ENCODE measurements around the gene OGT. TPM values are rescaled to one million over a fixed set of nuclear protein-coding genes. Genes with fewer than 3 reads are reported as not detected.
"Not testable (repeated sequence)": the region's sequence is repeated elsewhere in the genome, so short reads cannot be mapped to it uniquely, and the experiment has no call there.

OGT gene
- polyA plus RNA-seq, 1 donor, result 239 TPM

- Histone ChIP-seq H3K27ac (ENCODE audit: low read length) (no peak overlapping the region), H3K36me3 (ENCODE audit: control insufficient read depth, insufficient read depth, low read length) (peaks cover 50% of the 10 kb centered on the region), H3K27me3 (ENCODE audit: control insufficient read depth, insufficient read depth, low read length) (no peaks in the 10 kb centered on the region), H3K4me1 (ENCODE audit: control insufficient read depth, insufficient read depth, low read length) (no peaks in the 10 kb centered on the region), H3K9me3 (ENCODE audit: control insufficient read depth, low read depth, low read length) (no peaks in the 10 kb centered on the region), H3K4me3 (ENCODE audit: low read length) (no peak overlapping the region)
- WGBS (ENCODE audit: insufficient coverage, low lambda C conversion rate), result no CpG with 5 or more reads among the region's 2 CpGs
- DNase-seq, result no peak
Observed at GRCh38 chrX:71607488-71607887, 74.6 kb downstream of the OGT start.

GRCh38 chrX:71609095-71609750, 76.3 kb downstream of the OGT start:
- H3K27me3 ChIP-seq (ENCODE audit: control insufficient read depth, insufficient read depth, low read length), result no peaks in the 10 kb centered on the region
- H3K27ac ChIP-seq (ENCODE audit: low read length), result no peak overlapping the region
- H3K4me3 ChIP-seq (ENCODE audit: low read length), result no peak overlapping the region
- no peak for DNase-seq
- no CpG with 5 or more reads among the region's 3 CpGs for WGBS (ENCODE audit: insufficient coverage, low lambda C conversion rate)
- no peaks in the 10 kb centered on the region for H3K4me1 ChIP-seq (ENCODE audit: control insufficient read depth, insufficient read depth, low read length)
- peaks cover 50% of the 10 kb centered on the region for H3K36me3 ChIP-seq (ENCODE audit: control insufficient read depth, insufficient read depth, low read length)
- no peaks in the 10 kb centered on the region for H3K9me3 ChIP-seq (ENCODE audit: control insufficient read depth, low read depth, low read length)

DNA sequence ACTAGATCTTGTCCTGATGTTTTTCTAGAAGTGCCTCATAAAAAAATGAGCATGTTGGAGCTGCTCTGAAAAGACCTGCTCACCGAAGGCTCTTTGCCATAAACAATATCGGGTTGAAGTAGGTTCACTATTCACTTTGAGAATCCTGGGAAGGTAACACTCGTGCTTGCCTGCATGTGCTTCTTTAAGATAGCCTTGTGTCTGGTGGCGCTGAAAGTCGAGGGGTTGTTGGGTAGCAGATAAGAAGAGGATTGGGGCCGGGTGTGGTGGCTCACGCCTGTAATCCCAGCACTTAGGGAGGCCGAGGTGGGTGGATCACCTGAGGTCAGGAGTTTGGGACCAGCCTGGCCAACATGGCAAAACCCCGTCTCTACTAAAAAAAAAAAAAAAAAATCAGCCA, 78.8 kb downstream of the OGT start:
- peaks cover 34% of the 10 kb centered on the region for H3K36me3 ChIP-seq (ENCODE audit: control insufficient read depth, insufficient read depth, low read length)
- not testable (repeated sequence) for DNase-seq; H3K27ac ChIP-seq (ENCODE audit: low read length); H3K9me3 ChIP-seq (ENCODE audit: control insufficient read depth, low read depth, low read length); H3K27me3 ChIP-seq (ENCODE audit: control insufficient read depth, insufficient read depth, low read length); H3K4me3 ChIP-seq (ENCODE audit: low read length); H3K4me1 ChIP-seq (ENCODE audit: control insufficient read depth, insufficient read depth, low read length)
- no CpG with 5 or more reads among the region's 9 CpGs for WGBS (ENCODE audit: insufficient coverage, low lambda C conversion rate)

DNA sequence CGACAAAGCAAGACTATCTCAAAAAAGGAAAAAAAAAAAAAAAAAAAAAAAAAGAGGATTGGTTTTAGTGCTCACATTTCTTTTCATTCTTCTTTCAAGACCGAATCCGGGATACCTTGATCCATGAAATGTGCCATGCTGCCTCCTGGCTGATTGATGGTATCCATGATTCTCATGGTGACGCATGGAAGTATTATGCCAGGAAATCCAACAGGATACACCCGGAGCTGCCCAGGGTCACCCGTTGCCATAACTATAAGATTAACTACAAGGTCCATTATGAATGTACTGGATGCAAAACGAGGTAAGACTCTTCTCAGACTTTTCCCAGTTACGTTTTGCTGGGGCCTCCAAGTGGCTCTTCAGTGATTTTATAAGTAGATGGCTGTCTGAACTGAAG, 79.4 kb downstream of the OGT start:
- Histone ChIP-seq H3K27ac (ENCODE audit: low read length) (no peak overlapping the region), H3K4me3 (ENCODE audit: low read length) (no peak overlapping the region), H3K36me3 (ENCODE audit: control insufficient read depth, insufficient read depth, low read length) (peaks cover 32% of the 10 kb centered on the region), H3K4me1 (ENCODE audit: control insufficient read depth, insufficient read depth, low read length) (peaks cover 5% of the 10 kb centered on the region), H3K27me3 (ENCODE audit: control insufficient read depth, insufficient read depth, low read length) (no peaks in the 10 kb centered on the region), H3K9me3 (ENCODE audit: control insufficient read depth, low read depth, low read length) (peaks cover 4% of the 10 kb centered on the region)
- no CpG with 5 or more reads among the region's 8 CpGs for WGBS (ENCODE audit: insufficient coverage, low lambda C conversion rate)
- DNase-seq, result no peak

DNA sequence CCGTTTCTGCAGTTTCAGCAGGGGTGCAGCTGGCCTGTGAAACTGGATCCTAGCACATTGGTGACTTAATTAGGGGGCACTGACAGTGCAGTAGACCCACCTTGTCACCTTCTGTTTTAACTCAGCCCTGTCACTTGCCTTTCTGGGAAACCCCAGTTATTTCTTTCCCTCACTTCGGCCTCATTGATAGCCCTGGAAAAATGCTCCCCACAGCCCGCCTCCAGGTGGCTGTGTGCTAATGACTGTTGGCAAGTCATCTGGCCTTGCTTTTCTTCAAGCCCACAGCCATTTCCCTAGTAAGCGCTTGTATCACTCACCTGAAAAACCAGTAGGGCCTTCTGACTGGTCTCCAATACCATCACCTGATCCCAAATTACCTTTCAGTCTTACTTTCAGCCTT, 82.2 kb downstream of the OGT start:
- no CpG with 5 or more reads among the region's 4 CpGs for WGBS (ENCODE audit: insufficient coverage, low lambda C conversion rate)
- no peak for DNase-seq
- no peak overlapping the region for H3K4me3 ChIP-seq (ENCODE audit: low read length)
- H3K9me3 ChIP-seq (ENCODE audit: control insufficient read depth, low read depth, low read length), result peaks cover 4% of the 10 kb centered on the region
- H3K36me3 ChIP-seq (ENCODE audit: control insufficient read depth, insufficient read depth, low read length), result peaks cover 18% of the 10 kb centered on the region
- H3K4me1 ChIP-seq (ENCODE audit: control insufficient read depth, insufficient read depth, low read length), result peaks cover 26% of the 10 kb centered on the region
- no peaks in the 10 kb centered on the region for H3K27me3 ChIP-seq (ENCODE audit: control insufficient read depth, insufficient read depth, low read length)
- no peak overlapping the region for H3K27ac ChIP-seq (ENCODE audit: low read length)

DNA sequence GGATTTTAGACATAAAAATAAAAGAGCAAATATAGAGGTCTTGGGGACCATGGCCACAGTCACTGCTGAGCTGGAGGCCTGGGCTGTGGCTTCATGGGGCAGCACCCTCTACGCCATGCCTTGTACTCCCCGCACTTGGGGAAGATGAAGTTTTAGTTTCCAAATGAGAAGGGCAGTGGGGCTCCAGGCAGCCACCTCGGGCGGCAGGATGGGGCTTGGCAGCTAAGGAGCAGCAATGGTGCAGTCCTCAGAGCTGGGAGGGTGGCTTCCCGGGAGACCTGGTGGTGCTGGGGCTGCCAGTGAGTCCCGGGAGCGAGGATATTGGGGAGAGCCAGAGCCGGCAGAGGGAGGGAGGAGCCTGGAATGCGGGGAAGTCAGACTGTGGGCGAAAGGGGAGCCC, 83.0 kb downstream of the OGT start:
- Histone ChIP-seq H3K4me1 (ENCODE audit: control insufficient read depth, insufficient read depth, low read length) (peaks cover 27% of the 10 kb centered on the region), H3K4me3 (ENCODE audit: low read length) (no peak overlapping the region), H3K27ac (ENCODE audit: low read length) (no peak overlapping the region), H3K27me3 (ENCODE audit: control insufficient read depth, insufficient read depth, low read length) (no peaks in the 10 kb centered on the region), H3K9me3 (ENCODE audit: control insufficient read depth, low read depth, low read length) (peaks cover 4% of the 10 kb centered on the region), H3K36me3 (ENCODE audit: control insufficient read depth, insufficient read depth, low read length) (peaks cover 15% of the 10 kb centered on the region)
- WGBS (ENCODE audit: insufficient coverage, low lambda C conversion rate), result no CpG with 5 or more reads among the region's 10 CpGs
- no peak for DNase-seq

- DNase-seq, result peak; percentile 81 to 92
Observed at GRCh38 chrX:71616672-71617529, 84.0 kb downstream of the OGT start.

GRCh38 chrX:71617742-71618141, 84.8 kb downstream of the OGT start:
- Histone ChIP-seq H3K27ac (ENCODE audit: low read length) (peak overlapping the region; percentile 94), H3K4me1 (ENCODE audit: control insufficient read depth, insufficient read depth, low read length) (peaks cover 36% of the 10 kb centered on the region), H3K4me3 (ENCODE audit: low read length) (no peak overlapping the region), H3K36me3 (ENCODE audit: control insufficient read depth, insufficient read depth, low read length) (peaks cover 3% of the 10 kb centered on the region), H3K9me3 (ENCODE audit: control insufficient read depth, low read depth, low read length) (peaks cover 4% of the 10 kb centered on the region), H3K27me3 (ENCODE audit: control insufficient read depth, insufficient read depth, low read length) (no peaks in the 10 kb centered on the region)
- no peak for DNase-seq
- no CpG with 5 or more reads among the region's 8 CpGs for WGBS (ENCODE audit: insufficient coverage, low lambda C conversion rate)

More at GRCh38 chrX:71616672-71617529, 84.0 kb downstream of the OGT start:
- Histone ChIP-seq H3K4me1 (ENCODE audit: control insufficient read depth, insufficient read depth, low read length) (peaks cover 30% of the 10 kb centered on the region), H3K27ac (ENCODE audit: low read length) (peak overlapping the region; percentile 94), H3K27me3 (ENCODE audit: control insufficient read depth, insufficient read depth, low read length) (no peaks in the 10 kb centered on the region), H3K4me3 (ENCODE audit: low read length) (no peak overlapping the region), H3K36me3 (ENCODE audit: control insufficient read depth, insufficient read depth, low read length) (peaks cover 8% of the 10 kb centered on the region), H3K9me3 (ENCODE audit: control insufficient read depth, low read depth, low read length) (peaks cover 4% of the 10 kb centered on the region)
- no CpG with 5 or more reads among the region's 43 CpGs for WGBS (ENCODE audit: insufficient coverage, low lambda C conversion rate)

DNA sequence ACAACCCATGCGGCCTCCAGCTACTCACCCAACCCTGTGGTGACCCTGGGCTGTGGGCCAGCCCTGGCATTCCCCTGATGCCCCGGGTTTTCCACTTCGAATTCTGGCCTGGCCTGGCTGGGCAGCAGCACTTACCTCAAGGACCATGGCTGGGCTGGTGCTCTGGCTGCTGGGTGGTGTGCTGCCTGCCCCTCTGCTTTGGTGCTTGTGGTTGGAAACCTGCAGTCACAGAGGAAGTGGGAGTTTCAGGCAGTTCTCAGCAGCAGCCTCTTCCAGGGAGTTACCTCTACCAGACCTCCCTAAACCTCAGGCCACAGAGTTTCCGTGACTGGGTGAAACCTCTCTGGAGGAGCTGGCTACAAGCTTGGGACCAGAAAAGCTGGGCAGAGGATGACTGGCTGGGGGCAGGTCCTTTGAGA, 85.4 kb downstream of the OGT start, which contains the start of gene CXCR3:
Gene CXCR3 (minus strand): TSS at position 209 of the 419 bp plus-strand sequence. CDS start 62 bp downstream, at position 147.
- no peak within 1 kb of the TSS for H3K4me3 ChIP-seq (ENCODE audit: low read length)
- no peak for DNase-seq

DNA sequence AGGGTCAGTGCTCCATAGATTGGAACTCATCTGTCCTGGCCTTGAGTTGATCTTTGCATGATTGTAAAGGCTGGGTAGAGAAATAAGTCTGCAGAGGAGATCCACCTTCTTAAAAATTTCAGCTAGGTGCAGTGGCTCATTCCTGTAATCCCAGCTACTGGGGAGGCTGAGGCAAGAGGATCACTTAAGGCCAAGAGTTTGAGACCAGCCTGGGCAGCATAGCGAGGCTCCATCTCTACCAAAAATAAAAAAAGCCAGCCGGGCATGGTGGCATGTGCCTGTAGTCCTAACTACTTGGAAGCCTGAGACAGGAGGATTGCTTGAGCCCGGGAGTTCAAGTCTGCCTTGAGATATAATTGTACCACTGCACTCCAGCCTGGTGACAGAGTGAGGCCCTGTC, 85.9 kb downstream of the OGT start:
- no peaks in the 10 kb centered on the region for H3K27me3 ChIP-seq (ENCODE audit: control insufficient read depth, insufficient read depth, low read length)
- no peaks in the 10 kb centered on the region for H3K36me3 ChIP-seq (ENCODE audit: control insufficient read depth, insufficient read depth, low read length)
- H3K4me1 ChIP-seq (ENCODE audit: control insufficient read depth, insufficient read depth, low read length), result peaks cover 47% of the 10 kb centered on the region
- H3K27ac ChIP-seq (ENCODE audit: low read length), result peak overlapping the region; percentile 94
- WGBS (ENCODE audit: insufficient coverage, low lambda C conversion rate), result no CpG with 5 or more reads among the region's 3 CpGs
- no peak for DNase-seq
- peaks cover 4% of the 10 kb centered on the region for H3K9me3 ChIP-seq (ENCODE audit: control insufficient read depth, low read depth, low read length)
- no peak overlapping the region for H3K4me3 ChIP-seq (ENCODE audit: low read length)

More for the DNA sequence above, 85.4 kb downstream of the OGT start, which contains the start of gene CXCR3:
- no CpG with 5 or more reads among the region's 4 CpGs for WGBS (ENCODE audit: insufficient coverage, low lambda C conversion rate)
- Histone ChIP-seq H3K4me1 (ENCODE audit: control insufficient read depth, insufficient read depth, low read length) (peaks cover 42% of the 10 kb centered on the region), H3K27me3 (ENCODE audit: control insufficient read depth, insufficient read depth, low read length) (no peaks in the 10 kb centered on the region), H3K27ac (ENCODE audit: low read length) (peak within 1 kb of the TSS; percentile 94), H3K9me3 (ENCODE audit: control insufficient read depth, low read depth, low read length) (peaks cover 4% of the 10 kb centered on the region), H3K36me3 (ENCODE audit: control insufficient read depth, insufficient read depth, low read length) (no peaks in the 10 kb centered on the region)

Measured in large intestine (tissue), 3 donors.